ENCODE data around the gene LAMA5.

LAMA5 gene

DNA sequence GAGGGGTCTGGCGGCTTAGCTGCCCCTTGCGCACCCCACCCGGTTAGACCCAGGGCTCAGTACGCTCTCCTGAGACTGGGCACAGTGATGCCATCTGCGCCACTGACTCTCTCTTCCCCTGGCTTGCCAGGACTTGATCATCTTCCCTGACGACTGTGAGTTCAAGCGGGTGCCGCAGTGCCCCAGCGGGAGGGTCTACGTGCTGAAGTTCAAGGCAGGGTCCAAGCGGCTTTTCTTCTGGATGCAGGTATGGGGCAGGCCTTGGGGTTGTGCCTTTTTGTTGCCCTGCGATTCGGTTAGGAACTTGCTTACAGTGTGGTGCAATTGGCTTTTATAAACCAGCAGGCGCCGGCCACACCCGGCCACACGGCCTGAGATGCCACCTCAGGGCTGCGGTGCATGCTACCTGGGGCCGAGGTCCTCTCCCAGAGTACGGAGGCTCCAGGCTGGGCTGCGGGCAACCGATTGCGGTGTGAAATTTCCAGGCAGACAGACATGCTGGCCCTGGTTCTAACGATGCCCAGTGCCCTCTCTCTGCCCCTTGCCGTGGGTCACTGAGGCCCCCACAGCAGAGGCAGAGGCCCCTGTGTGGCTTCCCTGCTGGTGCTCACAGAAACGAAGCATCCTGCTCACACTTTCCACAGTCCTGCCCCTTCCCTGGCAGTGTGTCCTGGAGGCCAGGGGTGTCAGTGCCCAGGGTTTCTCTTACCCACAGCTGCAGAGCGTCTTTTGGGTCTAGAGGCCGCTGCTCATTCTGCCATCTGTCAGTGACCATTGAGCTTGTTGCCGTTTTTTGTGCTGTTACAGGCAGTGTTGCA, 62.6 kb downstream of the LAMA5 start:
- no peak for DNase-seq

DNA sequence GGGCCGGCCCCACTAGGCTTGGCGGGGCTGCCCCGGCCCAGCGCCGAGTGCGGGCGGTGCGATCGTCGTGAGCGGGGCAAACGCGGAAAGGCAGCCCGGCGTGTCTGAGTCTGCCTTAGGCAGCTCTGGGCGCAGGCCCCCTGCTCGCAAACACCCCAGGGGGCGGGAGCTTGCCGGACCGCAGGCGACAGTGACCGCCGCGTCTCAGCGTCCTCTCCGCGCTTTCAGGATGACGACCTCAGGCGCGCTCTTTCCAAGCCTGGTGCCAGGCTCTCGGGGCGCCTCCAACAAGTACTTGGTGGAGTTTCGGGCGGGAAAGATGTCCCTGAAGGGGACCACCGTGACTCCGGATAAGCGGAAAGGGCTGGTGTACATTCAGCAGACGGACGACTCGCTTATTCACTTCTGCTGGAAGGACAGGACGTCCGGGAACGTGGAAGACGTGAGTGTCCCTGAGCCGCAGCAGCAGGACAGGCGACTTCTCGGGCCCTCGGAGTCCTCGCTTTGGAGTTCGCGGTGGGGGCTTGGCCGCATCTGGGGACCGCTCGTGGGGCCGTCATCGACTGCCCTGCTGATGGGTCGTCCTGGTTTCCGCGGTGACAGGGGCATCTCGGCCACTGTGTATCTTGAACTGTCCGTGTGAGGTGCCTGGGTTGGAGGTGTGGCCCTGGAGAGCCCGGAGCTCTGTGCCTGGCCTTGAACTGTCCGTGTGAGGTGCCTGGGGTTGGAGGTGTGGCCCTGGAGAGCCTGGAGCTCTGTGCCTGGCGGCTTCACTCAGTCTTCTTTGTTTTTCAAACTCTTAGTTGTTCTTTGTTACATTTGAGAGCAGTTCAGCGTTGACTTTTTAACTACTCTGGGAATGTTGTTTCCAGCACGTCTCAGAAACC, 63.5 kb downstream of the LAMA5 start:
- DNase-seq = no peak

DNA sequence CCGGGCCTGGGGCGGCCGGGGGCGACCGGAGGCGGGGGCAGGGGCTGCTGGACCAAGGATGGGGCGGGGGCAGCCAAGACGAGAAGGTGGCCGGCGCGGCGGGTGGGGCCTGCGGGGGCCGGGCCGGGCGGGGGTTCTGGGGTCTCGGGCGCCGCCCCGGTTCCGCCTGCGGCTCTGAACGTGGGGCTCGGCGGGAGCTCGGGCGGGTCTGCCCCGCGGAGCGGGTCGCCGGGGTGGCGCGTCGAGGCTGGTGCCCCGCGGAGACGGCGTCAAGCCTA, 64.1 kb downstream of the LAMA5 start:
- DNase-seq = no peak

DNA sequence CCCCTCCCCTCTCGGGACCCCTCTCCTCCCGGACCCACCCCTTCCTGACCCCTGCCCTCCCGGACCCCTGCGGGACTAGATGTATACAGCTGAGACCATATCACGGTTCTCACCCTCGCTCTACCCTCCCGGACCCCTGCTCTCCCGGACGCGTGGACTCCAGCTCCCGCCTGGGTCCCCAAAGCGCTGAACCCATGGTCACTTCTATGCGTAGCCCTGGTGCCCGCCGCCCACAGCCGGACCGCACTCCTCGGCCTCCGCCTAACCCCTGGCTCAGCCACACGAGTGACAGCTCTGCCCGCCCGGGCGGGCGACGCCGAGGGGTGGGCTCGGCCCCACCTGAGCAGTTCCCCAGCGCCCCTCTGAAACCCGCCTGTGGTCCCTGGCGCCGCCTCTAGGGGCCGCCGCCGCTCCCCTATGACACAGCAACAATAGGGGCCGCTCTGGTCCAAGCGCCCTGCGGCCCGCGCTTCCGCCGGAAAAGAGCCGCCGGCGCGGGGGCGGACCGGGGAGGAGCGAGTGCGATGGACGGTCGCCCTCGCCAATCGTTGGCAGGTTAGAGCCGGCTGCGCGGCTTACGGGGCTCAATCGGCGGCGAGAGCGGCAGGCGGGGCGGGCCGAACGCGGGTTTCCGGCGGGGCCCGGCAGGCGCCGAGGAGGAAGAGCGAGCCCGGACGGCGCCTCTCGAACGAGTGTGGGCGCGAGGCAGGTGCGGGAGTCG, 64.6 kb downstream of the LAMA5 start, which contains the start of gene ADRM1:
Gene ADRM1 (plus strand): TSS at position 657 of the 721 bp plus-strand sequence. CDS start 572 bp downstream, outside the sequence.
- DNase-seq = peak; percentile 66 to 98 (median 91)

DNA sequence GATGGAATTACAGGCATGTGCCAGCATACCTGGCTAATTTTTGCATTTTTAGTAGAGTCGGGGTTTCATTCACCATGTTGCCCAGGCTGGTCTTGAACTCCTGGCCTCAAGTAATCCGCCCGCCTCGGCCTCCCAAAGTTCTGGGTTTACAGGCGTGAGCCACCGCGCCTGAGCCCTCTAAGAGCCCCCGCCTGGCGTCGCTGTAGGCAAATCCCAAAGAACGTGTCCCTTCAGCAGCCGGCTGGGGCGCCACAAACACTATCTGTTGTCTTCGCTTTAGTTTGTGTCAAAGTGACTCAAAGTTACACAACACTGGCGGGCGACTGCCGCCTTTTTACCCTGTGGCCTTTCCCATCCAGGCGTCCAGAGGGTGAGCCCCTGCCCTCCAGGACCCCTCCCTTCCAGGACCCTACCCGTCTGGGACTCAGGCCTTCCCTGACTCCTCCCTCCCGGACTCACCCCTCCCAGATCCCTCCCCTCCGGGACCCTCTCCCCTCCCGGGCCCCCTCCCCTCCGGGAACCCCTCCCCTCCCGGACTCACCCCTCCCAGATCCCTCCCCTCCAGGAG, 65.3 kb downstream of the LAMA5 start:
- peak; percentile 3 to 92 (median 72) for DNase-seq

DNA sequence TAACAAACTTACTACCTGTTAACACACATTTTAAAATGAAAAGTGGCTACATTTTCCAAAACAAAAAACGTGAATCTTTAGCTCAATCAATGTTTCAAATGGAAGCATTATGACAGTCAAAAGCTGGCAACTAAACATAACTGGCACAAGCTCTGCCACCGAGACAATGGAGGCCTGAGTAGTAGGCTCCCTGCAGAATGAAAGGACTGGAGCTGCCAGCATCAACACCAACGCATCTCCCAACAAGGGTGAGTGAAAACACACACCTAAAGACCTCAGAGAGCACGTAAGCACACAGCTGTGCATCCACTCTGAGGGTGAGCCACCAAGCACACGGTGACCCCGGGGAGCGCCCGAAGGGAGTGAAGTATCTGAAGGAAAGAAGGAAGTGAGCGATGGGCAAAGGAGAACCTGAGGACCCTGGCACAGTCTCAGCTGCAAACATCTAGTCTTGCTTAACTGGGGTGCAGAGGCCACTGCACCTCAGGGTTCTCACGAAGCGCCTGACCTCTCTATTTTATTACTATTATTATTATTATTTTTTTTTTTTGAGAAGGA, 65.9 kb downstream of the LAMA5 start:
- peak in 3 of 56 donors; percentile 10 to 26 (median 22) for DNase-seq

DNA sequence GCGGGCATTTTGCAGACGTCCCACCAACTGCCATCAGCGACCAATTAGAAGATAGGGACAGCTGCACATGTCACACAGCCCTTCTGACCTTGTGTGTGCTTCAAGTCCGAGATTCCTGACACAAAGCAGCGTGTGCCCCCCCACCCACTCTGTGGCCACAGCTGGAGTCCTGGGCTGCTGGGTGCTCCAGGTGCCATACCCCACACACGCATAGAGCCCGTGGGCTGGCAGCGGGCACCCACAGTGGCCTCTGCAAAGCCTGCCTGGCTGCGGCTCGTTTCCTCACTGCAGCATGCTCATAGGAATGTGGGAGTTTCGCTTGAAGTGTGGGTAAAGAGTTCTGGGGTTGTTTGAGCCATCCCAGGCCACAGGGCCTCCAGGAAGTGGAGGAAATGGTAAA, 66.8 kb downstream of the LAMA5 start:
- DNase-seq = no peak

DNA sequence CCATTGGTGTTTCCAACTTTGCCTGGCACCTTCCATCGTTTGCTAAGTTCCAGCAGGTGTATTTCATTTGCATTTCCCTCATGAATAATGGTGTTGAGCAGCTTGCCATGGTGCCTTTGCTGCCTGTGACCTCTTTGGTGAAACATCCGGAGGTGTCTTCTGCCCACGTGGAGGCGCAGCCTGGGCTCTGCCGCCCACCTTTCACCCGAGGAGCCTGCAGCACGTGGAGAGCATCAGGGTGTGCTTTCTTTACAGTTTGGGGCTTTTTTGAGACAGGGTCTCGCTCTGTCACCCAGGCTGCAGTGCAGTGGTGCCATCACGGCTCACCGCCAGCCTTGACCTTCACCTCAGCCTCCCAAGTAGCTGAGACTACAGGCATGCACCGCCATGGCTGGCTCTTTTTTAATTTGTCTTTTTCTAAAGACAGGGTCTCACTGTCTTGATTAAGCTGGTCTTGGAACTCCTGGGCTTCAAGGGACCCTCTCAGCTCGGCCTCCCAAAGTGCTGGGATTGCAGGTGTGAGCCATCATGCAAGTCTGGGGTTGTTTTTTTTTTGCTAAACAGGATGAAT, 67.4 kb downstream of the LAMA5 start:
- no peak for DNase-seq

DNA sequence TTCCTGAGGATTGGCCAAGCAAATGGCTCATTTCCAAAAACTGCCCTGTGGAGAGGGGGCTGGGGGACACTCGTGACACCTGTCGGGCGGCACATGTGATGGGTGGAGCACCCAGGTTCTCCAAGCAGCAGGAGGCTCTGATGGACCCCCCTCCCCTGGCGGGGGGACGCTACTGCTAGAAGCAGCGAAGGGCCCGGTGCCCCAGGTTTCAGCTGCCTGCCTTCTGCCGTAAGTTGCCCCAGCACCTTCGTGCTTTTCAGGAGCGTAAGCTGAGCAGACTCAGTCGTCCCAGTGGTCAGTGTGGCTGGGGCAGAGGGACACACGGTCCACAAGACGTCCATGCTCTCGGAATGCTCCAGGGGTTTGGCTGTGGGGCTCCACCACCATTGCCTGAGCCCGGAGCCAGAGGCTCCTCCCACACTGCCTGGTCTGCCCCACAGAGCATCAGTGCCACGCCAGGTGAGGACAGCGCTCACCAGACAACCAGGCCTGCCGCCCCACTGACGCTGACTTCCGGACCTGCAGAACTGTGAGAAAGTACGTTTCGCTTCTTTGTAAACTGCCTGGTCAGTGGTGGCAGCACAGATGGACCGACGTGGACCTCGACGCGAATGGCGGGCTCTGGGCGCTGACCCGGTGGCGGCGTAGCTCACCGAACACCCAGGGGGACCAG, 68.4 kb downstream of the LAMA5 start:
- DNase-seq = no peak

DNA sequence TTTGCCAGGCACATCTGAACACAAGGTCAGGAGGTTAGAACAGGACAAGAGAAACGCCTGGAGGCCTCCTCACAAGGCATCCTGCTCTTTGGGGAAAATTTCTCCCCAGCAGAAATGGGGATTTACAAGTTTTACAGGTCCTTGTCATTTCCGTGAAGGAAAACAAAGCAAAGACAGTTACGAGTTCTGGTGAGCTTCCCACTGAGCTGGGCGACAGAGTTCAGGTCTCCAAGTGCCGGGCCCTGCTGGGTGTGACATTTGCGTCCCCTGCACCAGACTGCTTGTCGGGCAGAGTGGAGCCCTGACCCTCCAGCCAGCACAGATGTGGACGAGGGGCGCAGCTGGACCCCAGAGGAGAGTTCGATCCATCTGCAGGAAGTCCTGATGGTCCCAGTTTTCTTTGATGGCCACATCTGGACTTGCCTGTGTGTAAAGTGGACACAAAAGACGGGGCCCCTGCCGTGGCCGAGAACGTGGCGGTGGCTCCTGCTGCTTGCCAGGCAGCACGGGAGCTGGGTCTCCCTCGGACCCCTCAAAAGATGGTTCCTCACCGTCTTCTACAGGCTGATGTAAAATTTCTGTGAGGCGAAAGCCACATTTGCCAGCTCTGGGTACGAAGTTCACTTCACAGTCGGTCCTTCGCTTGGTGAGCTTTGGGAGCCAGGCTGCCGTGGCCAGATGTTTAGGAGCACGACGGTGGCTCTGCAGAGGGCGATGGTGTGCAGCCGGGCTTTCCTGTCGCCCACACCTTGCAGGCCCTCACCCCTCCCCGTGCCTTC, 69.5 kb downstream of the LAMA5 start:
- no peak for DNase-seq

DNA sequence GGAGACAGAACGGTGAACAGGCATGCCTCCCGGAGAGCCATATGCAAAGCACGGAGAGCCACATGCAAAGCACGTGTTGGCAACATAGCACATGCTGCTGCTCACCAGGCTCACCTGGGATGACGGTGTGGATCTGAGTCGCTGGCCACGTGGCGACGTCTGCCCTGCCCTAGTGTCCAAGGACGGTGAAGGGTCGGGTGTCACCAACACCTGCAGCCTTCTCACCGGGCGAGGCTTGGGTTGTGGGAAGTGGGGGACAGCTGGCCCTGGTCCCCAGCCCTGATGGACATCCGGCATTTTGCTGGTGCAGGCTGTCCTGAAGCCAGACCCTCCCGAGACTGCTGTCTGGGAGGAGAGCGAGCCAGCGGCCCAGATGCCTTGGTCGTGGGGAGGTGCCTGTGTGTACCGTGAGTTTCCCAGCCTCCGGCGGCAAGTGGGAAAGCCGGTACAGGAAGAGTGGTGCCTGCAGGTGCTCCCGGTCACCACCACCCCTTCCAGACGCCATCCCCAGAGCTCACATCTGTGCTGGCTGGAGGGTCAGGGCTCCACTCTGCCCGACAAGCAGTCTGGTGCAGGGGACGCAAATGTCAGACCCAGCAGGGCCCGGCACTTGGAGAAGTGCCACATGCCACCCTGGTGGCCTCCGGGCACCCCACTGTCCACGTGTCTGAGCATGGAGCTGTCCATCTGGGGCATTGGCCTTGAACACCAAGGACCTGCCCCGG, 70.2 kb downstream of the LAMA5 start:
- DNase-seq = no peak

DNA sequence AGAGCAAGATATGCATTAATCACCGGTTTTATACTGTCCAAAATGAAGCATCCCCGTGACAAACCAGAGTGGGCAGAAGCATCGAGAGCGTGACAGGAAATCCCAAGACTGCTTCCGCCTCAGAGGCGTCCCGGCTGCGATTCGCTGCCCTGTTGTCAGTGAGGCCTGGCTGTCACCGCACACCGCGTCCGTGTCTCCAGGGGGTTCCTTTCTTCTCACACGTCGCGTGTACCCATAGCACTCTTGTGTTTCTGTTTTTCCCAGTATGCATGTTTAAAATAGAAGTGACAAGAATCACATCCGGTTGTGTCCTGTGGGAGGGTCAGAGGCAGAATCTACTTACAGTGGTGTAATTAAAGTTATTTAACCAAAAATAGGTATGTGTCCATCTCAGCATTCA, 72.6 kb downstream of the LAMA5 start:
- no peak for DNase-seq

DNA sequence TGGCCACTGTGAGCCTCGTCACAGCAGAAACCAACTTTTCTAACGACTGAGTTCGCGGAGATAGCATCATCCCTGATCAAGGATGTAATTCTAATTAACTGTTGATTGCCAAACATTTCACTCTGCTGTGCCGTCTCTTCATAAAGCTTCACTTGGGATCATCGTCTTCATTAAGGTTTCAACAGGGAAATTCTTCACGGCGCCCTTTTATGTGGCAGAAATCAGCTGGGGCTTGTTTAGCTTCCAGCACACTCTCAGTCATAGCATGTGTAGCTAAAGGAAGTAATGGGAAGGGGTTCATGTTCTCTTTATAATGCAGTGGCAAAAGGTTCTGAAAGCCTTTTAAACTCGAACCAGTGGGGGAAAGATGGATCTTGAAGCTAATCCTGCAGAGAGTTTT, 73.2 kb downstream of the LAMA5 start:
- no peak for DNase-seq

DNA sequence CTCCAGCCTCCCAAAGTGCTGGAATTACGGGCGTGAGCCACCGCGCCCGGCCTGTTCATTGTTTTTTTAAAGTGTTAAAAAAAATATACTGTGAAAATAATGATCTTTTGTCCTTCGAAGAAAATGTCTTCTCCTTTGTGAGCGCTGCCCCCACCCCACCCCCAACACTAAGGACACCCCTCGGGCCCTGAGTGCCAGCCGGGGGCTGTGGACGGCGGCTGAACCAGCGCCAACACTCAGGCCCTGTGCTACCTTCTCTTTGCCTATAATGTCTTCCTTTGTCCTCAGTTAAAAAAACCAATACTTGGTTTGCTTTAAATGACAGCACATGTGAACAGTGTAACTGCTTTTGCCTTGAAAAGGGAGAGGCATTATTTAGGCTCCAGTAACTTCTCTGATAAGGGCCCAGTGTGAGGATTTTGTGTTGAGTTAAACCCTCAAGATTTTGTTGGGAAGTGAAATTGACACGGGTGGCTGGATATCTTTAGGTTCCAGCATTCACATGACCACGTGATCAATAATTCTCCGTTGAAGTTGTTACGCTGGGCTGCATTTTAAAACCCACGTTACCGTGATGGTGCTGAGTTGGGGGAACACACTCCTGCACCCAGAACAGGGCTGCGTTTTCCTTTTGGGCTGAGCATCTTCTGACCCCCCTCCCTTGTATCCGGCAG, 73.9 kb downstream of the LAMA5 start:
- DNase-seq = no peak

DNA sequence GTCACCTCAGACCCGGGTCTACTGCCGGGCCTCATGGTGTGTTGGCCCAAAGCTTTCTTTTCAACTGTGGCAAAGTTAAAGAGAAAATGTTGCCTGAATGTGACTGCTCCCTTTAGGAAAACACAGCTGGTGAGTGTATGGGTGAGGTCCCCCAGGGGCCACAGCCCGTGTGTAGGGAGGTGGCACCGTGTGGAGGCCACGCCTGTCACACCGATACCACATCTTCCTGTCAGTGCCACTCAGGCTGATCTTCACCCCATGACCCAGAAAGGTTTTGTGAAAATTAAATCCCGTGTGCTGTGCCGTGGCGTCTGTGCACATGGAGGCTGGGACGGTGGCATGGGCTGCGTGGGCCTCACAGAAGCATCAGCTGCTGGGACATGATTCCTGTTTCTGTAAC, 75.0 kb downstream of the LAMA5 start:
- DNase-seq = no peak

DNA sequence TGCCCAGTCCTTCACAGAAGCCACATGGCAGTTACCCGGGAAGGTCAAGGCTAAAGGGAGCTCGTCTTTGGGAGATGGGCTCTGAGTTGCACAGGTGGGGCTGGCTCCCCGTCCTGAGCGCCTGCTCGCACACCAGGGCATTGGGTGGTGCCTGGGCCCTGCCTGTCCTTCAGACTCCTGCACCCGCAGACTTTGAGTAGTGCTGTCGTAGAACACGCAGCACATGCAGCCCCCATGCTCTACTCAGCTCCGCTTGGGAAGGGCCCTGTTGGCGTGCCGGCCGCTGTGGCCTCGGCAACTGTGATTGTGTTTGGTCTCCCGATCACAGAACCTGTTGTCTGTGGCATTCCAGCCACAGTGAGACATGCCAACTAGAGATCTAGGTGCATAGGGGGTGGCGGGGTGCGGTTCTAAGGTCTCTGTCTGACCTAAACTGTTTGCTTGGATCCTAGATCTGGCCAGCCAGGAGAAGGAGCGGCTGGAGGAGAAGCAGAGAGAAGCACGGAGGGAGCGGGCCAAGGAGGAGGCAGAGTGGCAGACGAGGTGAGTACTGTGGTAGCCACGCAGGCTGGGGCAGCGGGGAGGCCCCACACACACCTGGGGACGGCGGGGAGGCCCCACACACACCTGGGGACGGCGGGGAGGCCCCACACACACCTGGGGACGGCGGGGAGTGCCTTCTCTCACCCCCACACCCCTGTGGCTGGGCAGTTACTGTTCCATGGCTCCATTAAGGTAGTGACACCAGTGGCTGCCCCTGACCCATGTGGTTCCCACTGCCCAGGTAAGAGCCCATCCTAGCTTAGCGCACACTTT, 75.7 kb downstream of the LAMA5 start:
- no peak for DNase-seq

DNA sequence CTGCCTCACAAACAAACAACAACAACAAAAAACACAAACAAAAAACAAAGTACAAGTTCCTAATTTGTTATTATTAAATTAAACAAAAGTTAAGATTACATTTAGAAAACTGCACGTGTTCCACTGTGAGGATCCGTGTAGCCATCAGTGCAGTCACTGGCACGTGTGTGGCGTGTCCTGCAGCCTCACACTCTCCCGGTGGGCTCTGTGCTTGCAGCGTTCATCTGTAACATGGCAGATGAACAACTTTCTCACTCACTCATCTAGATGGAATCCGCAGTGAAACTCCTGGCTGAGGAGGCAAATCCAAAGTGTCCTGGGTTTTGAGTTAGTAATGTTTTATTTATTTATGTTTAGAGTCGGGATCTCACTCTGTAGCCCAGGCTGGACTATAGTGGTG, 77.2 kb downstream of the LAMA5 start:
- DNase-seq = no peak

Measured in amygdala (tissue), 56 donors.